ENCODE results near the gene GNL3L.

- TF ChIP-seq POLR2A (IDR thresholded peaks at IDR 0.05) (no peak), POLR2AphosphoS5 (IDR thresholded peaks at IDR 0.05) (no peak), CTCF (IDR thresholded peaks at IDR 0.05) (no peak), EP300 (IDR thresholded peaks at IDR 0.05) (no peak)
Observed at GRCh38 chrX:54484666-54485065, 45.4 kb upstream of the GNL3L start.

Data from stomach (tissue), 4 donors.